H1 (cell line): Measurements from ENCODE around the gene TEF. TPM values are rescaled to one million over a fixed set of nuclear protein-coding genes. Genes with fewer than 3 reads are reported as not detected.

ENCODE experiments used
- ASH2L ChIP-seq: fragments of 200-600, 300-600 bp; sonication (generic); IDR thresholded peaks from one replicate; pipeline ENCODE4 v1.7.1; 2017; ENCODE audit warnings: low read length
- BACH1 ChIP-seq: IDR thresholded peaks from 2 replicates; pipeline ENCODE4 v1.6.1; 2012; ENCODE audit warnings: low read length, improper control_type of control experiment
- BRCA1 ChIP-seq: IDR thresholded peaks from 2 replicates; pipeline ENCODE4 v1.6.1; 2012; ENCODE audit warnings: low read depth, low read length, improper control_type of control experiment
- CEBPB ChIP-seq: IDR thresholded peaks from 2 replicates; pipeline ENCODE4 v1.6.1; 2012; ENCODE audit warnings: low read depth, low read length
- CREB1 ChIP-seq: IDR thresholded peaks from 2 replicates; pipeline ENCODE4 v1.6.1; 2012; ENCODE audit warnings: inconsistent platforms
- CTBP2 ChIP-seq: IDR thresholded peaks from 2 replicates; pipeline ENCODE4 v1.7.0; 2011; ENCODE audit warnings: borderline replicate concordance, mild to moderate bottlenecking, moderate library complexity, mixed read lengths, low read length; ENCODE audit not compliant: insufficient read depth, insufficient read length
- EZH2 ChIP-seq: fragments of 200-600 bp; sonication (generic); IDR thresholded peaks from 2 replicates; pipeline ENCODE4 v1.7.1; 2012; ENCODE audit warnings: low read depth, mild to moderate bottlenecking, moderate library complexity, low read length, inconsistent platforms; ENCODE audit not compliant: severe bottlenecking
- JUN ChIP-seq: IDR thresholded peaks from 2 replicates; pipeline ENCODE4 v1.6.1; 2011; ENCODE audit warnings: low read depth, mild to moderate bottlenecking, improper control_type of control experiment, low read length
- JUND ChIP-seq: IDR thresholded peaks from 2 replicates; pipeline ENCODE4 v1.6.1; 2011; ENCODE audit warnings: mild to moderate bottlenecking, improper control_type of control experiment, low read length
- KDM1A ChIP-seq: fragments of 200-600, 300-600 bp; sonication (generic); IDR thresholded peaks from 2 replicates; pipeline ENCODE4 v1.7.1; 2016; ENCODE audit warnings: mild to moderate bottlenecking, low read length, borderline replicate concordance
- KDM4A ChIP-seq: IDR thresholded peaks from one replicate; pipeline ENCODE4 v1.7.1; 2012; ENCODE audit warnings: low read depth, mild to moderate bottlenecking, moderate library complexity, low read length, inconsistent platforms; ENCODE audit not compliant: severe bottlenecking
- MAFK ChIP-seq: IDR thresholded peaks from 2 replicates; pipeline ENCODE4 v1.6.1; 2012; ENCODE audit warnings: low read depth, mild to moderate bottlenecking, improper control_type of control experiment, low read length
- PHF8 ChIP-seq: fragments of 200-600 bp; sonication (generic); conservative IDR thresholded peaks from 2 replicates; pipeline ENCODE4 v1.7.1; 2012; ENCODE audit warnings: low read depth, mild to moderate bottlenecking, inconsistent platforms, low read length, moderate library complexity
- POLR2A ChIP-seq, 2 experiments: IDR thresholded peaks; 1 replicate in 1 of 2; 2 replicates in 1 of 2; pipeline ENCODE4 v1.6.1; 2011; ENCODE audit warnings: low read depth in 2 of 2, low read length in 2 of 2, mild to moderate bottlenecking in 2 of 2; ENCODE audit errors: control extremely low read depth in 1 of 2
- POU5F1 ChIP-seq: IDR thresholded peaks from 2 replicates; pipeline ENCODE4 v1.6.1; 2011; ENCODE audit warnings: low read depth, mild to moderate bottlenecking, low read length, moderate library complexity
- RAD21 ChIP-seq, 2 experiments: IDR thresholded peaks in 1 of 2; conservative IDR thresholded peaks in 1 of 2; 2 replicates each; pipeline ENCODE4 v1.6.1; 2011; ENCODE audit warnings: low read depth in 2 of 2, low read length in 2 of 2, improper control_type of control experiment in 1 of 2, inconsistent platforms in 1 of 2, mild to moderate bottlenecking in 1 of 2, moderate library complexity in 1 of 2
- RFX5 ChIP-seq: IDR thresholded peaks from 2 replicates; pipeline ENCODE4 v1.6.1; 2011; ENCODE audit warnings: low read depth, low read length, improper control_type of control experiment, borderline replicate concordance
- SAP30 ChIP-seq: fragments of 300-600 bp; sonication (generic); IDR thresholded peaks from 2 replicates; pipeline ENCODE4 v1.7.1; 2012; ENCODE audit warnings: low read length, moderate library complexity, mild to moderate bottlenecking, inconsistent platforms; ENCODE audit not compliant: insufficient read depth, insufficient replicate concordance
- SIRT6 ChIP-seq: IDR thresholded peaks from one replicate; pipeline ENCODE4 v1.7.1; 2012; ENCODE audit warnings: low read length, inconsistent platforms
- SP1 ChIP-seq: IDR thresholded peaks from 2 replicates; pipeline ENCODE4 v1.6.1; 2011; ENCODE audit warnings: low read depth, low read length
- SP4 ChIP-seq: IDR thresholded peaks from 2 replicates; pipeline ENCODE4 v1.6.1; 2012; ENCODE audit warnings: low read length, inconsistent platforms
- SRF ChIP-seq: IDR thresholded peaks from 2 replicates; pipeline ENCODE4 v1.6.1; 2011; ENCODE audit warnings: mild to moderate bottlenecking, low read depth, low read length, moderate library complexity
- TEAD4 ChIP-seq: IDR thresholded peaks from 2 replicates; pipeline ENCODE4 v1.6.1; 2012; ENCODE audit warnings: low read depth, low read length, inconsistent platforms, mixed read lengths
- YY1 ChIP-seq: IDR thresholded peaks from 2 replicates; pipeline ENCODE4 v1.6.1; 2011; ENCODE audit warnings: low read depth, mild to moderate bottlenecking, low read length
- ZNF274 ChIP-seq: IDR thresholded peaks from 2 replicates; pipeline ENCODE4 v1.7.0; 2012; ENCODE audit warnings: low read length, borderline replicate concordance; ENCODE audit errors: extremely low read depth
- polyA plus RNA-seq, 7 experiments: library from polyadenylated mRNA; depleted of rRNA in 3 of 7; stranded (reverse) in 5 of 7; unstranded in 2 of 7; fragments of >200 nt in 5 of 7; fragments of 200-250 nt in 2 of 7; gene quantifications; 1 replicate in 5 of 7; 2 replicates in 1 of 7; 4 replicates in 1 of 7; pipeline versions ENCODE4 v1.2.1 to v1.2.3, GENCODE V29; 2011 to 2013; ENCODE audit warnings: missing spikeins in 2 of 7, mixed read lengths in 2 of 7
- total RNA-seq: library from RNA; stranded (reverse); fragmentation: NEBNext Ultra II Directional; extraction: Animal tissue kit (Norgen Biotek cat#: 25700); gene quantifications from 2 replicates; pipeline ENCODE4 v1.2.1, GENCODE V29; 2021
- TF ChIP-seq, protein P1 (sequence below): IDR thresholded peaks from 2 replicates; pipeline ENCODE4 v1.6.1; 2012; ENCODE audit warnings: inconsistent platforms
- TF ChIP-seq, protein P2 (sequence below): IDR thresholded peaks from 2 replicates; pipeline ENCODE4 v1.6.1; 2012; ENCODE audit warnings: inconsistent platforms

TEF gene
- total and polyA plus RNA-seq, 2 of the 8 experiments (the other 6 are each of a cell fraction or from before 2014, with no cell fraction given): 7.4 to 9.0 TPM

DNA sequence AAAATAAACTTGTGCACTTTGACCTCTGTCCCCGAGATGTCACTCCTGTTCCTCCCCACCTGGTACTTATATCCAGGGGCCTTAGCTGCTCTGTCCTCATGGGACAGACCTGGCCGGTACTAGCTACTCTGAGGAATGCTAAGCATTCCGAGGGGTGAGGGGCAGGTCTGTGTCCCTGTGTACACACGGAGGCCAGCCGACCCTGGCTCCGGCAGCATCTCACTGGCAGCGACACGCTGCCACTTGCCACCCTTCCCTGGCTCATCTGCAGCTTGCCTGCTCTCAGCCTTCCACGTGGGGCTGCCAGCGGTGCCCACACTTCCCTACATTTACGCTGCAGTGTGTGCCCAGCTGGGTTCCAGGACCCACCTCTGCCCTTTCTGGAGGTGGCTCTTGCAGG is 21.6 kb upstream of the TEF start (continued):
- TF ChIP-seq CREB1: 0 out of 2 replicates have a peak, but pooled peaks have one; percentile 21
- no peak for TF ChIP-seq CTBP2
- no peak; the same call in 1 of the 2 replicates for TF ChIP-seq YY1
- TF ChIP-seq POU5F1: no peak
- peak; percentile 3 to 16; a peak in 2 of 4 replicates for TF ChIP-seq RAD21 (IDR thresholded peaks at IDR 0.05 in 1 of 2, conservative IDR thresholded peaks at IDR 0.05 in 1 of 2; ENCODE audit: low read depth in 2 of 2, low read length in 2 of 2)
- peak in 1 of 2 experiments; percentile 52; a peak in 1 of 3 replicates for TF ChIP-seq POLR2A (IDR thresholded peaks at IDR 0.05; ENCODE audit: control extremely low read depth in 1 of 2, low read depth in 2 of 2, low read length in 2 of 2)
- no peak; the same call in 1 of the 2 replicates for TF ChIP-seq KDM1A
- TF ChIP-seq ASH2L: peak; percentile 75
- no peak for TF ChIP-seq EZH2
- TF ChIP-seq SRF: no peak
- TF ChIP-seq KDM4A: no peak
- TF ChIP-seq ZNF274: no peak
- no peak for TF ChIP-seq JUN
- no peak for TF ChIP-seq SAP30
- no peak for TF ChIP-seq SIRT6
- TF ChIP-seq, protein P1, sequence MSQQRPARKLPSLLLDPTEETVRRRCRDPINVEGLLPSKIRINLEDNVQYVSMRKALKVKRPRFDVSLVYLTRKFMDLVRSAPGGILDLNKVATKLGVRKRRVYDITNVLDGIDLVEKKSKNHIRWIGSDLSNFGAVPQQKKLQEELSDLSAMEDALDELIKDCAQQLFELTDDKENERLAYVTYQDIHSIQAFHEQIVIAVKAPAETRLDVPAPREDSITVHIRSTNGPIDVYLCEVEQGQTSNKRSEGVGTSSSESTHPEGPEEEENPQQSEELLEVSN: no peak
- TF ChIP-seq RFX5: no peak
- no peak for TF ChIP-seq MAFK
- no peak for TF ChIP-seq BRCA1
- TF ChIP-seq, protein P2, sequence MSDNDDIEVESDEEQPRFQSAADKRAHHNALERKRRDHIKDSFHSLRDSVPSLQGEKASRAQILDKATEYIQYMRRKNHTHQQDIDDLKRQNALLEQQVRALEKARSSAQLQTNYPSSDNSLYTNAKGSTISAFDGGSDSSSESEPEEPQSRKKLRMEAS: peak; percentile 68
- TF ChIP-seq CEBPB: no peak
- TF ChIP-seq BACH1: no peak
- TF ChIP-seq SP4: no peak
- peak; percentile 87 for TF ChIP-seq SP1
- peak; percentile 99 for TF ChIP-seq TEAD4
- no peak for TF ChIP-seq JUND
- TF ChIP-seq PHF8: no peak
